AG08395 (cell line): ENCODE data around the gene TAS2R16.

Source experiments
- DNase-seq: peaks from one replicate; pipeline ENCODE4 v3.0.0; 2012; ENCODE audit warnings: mixed read lengths, low spot score

TAS2R16 gene, protein sequence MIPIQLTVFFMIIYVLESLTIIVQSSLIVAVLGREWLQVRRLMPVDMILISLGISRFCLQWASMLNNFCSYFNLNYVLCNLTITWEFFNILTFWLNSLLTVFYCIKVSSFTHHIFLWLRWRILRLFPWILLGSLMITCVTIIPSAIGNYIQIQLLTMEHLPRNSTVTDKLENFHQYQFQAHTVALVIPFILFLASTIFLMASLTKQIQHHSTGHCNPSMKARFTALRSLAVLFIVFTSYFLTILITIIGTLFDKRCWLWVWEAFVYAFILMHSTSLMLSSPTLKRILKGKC

GRCh38 chr7:122995600-122995999 is at the start of gene TAS2R16:
TSS of gene TAS2R16 (minus strand) at chr7:122995700. CDS start at chr7:122995634, 66 bp downstream.
- DNase-seq, result no peak

- no peak for DNase-seq
Measured at GRCh38 chr7:123043642-123044041, 48.1 kb upstream of the TAS2R16 start.

DNA sequence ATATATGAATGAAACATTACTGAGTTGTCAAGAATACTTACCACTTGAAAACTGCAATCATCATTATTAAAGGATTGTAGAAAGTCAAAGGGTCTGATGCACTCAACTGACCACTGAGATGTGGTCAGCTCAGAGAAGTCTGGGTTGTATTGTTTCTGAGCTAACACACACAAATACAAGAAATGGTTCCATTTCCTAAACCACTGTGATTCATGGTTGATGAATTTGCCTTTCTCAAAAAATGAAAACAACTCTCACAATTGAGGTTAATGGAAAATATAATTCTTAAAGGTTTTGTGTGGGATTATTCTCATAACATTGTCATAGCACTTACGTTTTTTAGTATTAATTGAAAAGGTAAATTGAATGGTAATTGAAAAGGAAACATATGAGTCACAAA is 45.6 kb upstream of the TAS2R16 start:
- DNase-seq, result no peak

DNA sequence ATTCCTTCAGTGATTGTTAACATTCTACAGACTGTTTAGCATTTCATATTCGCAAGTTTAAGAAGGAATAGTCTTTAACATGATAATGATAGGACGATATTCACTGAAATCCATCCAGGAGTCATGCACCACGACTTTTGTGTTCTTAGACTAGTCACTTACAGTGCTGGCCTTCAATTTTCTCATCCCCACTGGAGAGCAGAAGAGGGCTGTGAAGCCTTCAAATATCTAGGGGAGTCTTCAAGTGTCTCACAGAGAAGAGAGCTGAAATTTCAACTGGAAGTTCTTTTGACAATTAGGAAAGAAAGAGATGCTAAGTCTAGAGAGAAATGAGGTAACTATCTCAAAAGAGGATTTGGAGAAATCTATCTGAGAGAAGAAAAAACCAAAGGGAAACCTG is 43.8 kb upstream of the TAS2R16 start:
- no peak for DNase-seq

GRCh38 chr7:123034106-123034505 is 38.6 kb upstream of the TAS2R16 start:
- DNase-seq, result no peak

DNA sequence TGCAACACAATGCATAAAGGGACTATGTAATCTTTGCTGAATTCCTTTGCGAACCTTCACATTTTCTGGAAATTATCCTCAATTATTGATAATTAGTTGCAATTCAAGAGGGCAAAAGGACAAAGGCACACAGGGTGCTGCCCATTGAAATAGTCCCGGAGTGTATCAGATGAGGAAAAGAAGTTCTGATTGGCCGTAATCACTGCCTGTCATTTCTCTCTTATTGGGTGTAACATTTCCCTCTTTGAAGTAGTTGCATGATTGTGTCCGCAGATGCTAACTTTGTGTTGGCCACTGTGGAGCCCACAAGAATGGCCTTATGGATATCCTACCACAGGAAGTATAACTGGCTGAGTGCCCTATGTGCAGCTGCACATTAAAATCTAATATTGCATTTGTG is 35.1 kb upstream of the TAS2R16 start:
- no peak for DNase-seq

- DNase-seq, result no peak
Measured at GRCh38 chr7:123028339-123028738, 32.8 kb upstream of the TAS2R16 start.

DNA sequence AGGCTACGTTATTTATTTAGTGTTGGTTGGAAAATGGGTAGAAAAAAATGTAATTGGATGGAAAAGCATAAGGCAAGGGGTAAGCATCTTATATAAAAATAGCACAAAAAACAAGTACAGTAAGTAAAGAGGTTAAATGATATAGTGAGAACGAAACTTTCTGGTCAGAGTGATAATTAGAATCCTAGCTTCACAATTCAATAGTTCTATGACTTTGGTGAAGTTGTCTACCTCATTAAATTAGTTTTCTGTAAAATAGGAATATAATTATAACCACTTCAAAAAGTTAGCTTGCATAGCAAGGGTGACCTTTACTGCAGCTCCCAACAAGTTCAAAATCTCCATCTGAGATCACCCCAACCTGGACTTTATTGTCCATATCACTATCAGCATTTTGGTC is 30.8 kb upstream of the TAS2R16 start:
- DNase-seq, result no peak

GRCh38 chr7:123024989-123025758 is 29.7 kb upstream of the TAS2R16 start:
- DNase-seq, result no peak

- DNase-seq, result no peak
Measured at GRCh38 chr7:123023126-123023525, 27.6 kb upstream of the TAS2R16 start.

DNA sequence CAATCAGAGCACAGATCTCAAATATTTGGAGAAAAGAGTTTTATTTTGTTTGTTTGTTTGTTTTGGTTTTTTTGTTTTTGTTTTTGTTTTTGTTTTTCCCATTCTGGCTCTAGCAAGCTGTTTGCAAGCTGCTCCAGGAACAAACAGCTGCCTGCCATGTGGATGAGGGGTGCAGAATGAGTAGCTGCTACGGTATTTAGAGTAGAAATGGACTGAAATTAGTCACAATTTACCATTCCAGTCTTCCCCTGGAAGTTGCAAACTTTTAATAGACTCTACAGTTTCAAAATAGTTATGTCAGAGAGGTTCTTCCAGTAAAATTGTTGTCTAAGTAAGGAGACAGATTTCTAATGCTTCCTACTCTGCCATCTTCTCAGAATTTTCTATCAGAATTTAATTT is 27.1 kb upstream of the TAS2R16 start:
- no peak for DNase-seq

DNA sequence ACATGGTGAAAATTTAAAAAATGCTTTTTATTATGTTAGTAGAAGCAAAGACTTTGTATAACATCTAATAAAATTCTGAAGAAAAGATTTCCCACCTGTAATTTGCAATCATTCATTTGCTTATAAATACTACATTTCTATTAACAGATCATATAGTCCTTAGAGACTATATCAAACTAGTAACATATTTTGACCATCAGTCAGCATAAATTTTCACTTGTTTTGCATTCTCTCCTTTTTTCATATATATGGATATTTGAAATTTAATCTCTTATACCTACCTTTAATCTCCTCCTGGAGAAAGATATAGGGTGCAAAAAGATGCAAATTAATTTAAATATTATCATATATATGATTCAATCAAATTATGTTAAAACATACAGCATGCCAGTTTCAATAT is 16.9 kb upstream of the TAS2R16 start:
- DNase-seq, result no peak

DNA sequence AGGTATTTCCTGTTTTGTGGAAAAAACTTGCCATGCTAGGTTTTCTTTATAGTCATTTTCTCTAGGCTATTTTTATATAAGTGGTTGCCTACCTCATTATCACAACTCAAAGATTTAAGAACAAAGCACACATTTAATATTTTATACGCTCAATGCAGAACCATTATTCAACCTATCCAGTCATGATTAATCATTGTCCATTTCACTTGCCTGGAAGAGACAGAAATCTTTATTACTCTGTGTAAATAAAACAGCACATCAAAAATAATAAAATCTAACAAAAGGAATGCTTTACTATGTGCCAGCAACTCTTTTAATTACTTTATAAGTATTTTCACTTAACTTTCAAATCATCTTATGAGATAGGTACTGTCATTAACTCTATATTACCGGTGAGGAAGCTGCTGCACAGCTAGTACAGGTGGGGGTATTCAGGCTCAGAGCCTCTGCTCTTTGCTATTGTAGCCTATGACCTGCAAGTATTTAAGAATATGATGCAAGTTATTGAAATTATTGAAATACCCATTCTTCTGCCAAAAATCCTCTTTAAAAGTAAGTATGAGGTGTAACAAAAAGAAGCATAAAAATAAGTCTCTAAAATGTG is 16.4 kb upstream of the TAS2R16 start:
- DNase-seq, result no peak

GRCh38 chr7:123004931-123005330 is 9.4 kb upstream of the TAS2R16 start:
- peak; percentile 6 for DNase-seq

- DNase-seq, result no peak
Measured at GRCh38 chr7:123003539-123004126, 8.1 kb upstream of the TAS2R16 start.

DNA sequence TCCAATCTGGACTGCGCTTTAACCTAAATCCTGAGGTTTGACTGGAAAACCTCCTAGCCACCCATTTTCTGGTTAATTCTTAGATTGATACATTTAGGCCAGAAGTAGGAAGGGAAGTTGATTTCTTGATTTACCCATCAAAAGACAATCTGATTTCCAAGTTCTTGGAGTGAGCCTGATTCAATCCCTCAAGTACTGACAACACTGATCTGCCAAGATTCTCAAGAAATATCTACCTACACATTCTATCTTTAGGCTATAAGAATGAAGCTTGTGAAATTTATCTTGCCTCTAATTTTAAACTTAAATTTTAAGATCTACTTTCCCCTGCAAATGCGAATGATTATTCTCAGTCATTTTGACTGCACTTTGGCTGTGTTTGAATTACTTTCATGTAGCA is 5.9 kb downstream of the TAS2R16 start:
- DNase-seq, result no peak

DNA sequence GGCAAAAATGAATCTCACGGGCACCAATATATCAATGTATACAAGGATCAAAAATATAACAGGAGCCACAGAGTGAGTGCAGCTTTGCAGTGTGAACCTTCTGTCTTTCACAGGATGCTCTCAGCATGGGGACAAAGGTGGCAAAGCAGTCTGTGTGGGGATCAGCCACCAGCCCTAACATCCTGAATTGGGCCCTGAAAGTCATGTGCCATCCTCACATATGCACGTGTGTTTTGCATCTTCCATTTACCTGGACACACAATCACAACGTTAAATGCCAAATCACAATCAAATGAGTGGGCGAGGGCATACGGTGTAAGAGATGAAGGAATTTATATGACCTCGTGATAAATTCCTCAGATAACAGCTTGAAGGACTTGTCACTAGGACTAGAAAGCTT is 6.5 kb downstream of the TAS2R16 start:
- DNase-seq, result no peak

DNA sequence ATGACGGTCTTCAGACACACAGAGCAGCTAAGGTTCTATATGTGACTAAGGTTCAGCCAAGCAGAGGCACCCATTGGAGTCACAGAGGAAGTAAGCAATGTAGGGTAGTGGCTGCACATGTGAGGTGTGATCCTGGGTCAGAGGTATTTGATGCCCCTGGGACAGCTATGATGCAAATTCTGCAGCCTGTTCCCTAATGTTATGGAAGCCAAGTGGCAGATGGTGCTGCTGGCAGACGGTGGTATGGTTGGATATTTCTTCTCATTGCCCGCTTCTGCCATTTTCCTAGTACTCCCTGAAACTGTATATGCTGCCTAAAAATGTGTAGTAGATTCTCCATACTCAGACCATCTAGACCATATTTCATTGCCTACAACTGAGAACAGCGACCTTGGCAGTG is 7.2 kb downstream of the TAS2R16 start:
- no peak for DNase-seq

- no peak for DNase-seq
Measured at GRCh38 chr7:122987463-122987862, 8.0 kb downstream of the TAS2R16 start.

GRCh38 chr7:122984021-122984420 is 11.5 kb downstream of the TAS2R16 start:
- no peak for DNase-seq

DNA sequence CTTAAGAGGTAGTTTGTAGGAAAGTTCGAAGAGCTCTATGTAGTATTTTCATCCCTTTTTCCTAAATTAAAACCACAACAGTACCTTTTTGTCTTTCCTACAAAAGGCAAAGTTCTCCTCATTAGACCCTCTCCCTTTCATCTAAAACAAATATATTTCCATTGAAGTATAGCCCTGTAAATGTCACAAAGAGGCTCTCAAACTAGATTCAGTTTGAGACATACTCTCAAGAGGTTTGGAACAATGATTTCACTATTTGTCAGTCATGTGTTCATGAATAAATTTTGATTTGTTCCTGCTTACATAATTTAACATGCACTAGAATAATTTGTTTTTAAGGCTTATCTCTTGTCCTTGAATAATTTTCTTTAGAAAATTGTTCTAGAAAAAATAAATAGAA is 12.2 kb downstream of the TAS2R16 start:
- no peak for DNase-seq

DNA sequence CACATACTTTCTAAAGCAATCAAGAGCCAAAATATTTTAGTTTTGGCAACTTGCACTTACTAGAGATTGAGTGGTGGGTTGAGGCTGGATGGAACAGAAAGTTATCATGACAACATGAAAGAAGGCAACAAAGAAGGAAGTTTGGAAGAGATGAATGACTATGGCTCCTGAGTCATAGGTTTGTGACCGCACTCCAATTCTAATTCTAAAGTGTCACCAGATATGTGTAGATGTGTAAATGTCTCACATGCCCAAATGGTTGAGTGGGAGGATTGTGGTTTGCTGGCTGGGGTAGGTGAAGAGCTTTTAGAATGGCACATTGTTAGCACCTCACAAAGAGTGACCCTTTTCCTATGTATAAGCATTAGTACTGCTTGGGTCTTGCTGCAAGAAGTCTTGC is 20.2 kb downstream of the TAS2R16 start:
- no peak for DNase-seq

DNA sequence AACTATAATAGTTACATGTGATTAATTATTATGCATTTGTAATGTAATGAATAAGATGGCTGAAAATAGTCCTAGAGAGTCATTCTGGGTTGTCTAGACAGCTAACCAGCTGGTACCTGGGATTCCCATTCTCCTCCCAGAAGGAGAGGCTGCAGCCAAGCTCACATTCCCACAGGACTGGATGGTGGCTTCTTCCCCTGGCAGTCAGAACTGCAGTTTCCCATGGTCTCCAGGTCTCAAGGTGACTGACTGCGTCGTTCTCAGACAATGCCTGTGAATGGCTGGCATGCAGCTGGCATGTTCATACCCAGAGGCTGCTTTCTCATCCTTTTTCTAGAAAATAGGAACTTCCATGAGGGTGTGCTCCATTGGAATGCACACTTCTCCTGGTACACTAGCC is 21.3 kb downstream of the TAS2R16 start:
- DNase-seq, result no peak
